Heart right ventricle (tissue), 16 donors: ENCODE measurements around the gene CUBN. TPM values are rescaled to one million over a fixed set of nuclear protein-coding genes. Genes with fewer than 3 reads are reported as not detected.
A peak's percentile ranks its signal among the peaks of the same experiment; 100 is the strongest.
"Not testable (repeated sequence)": the region's sequence is repeated elsewhere in the genome, so short reads cannot be mapped to it uniquely, and the experiment has no call there.

Source experiments
- ATAC-seq, 8 donors: fragments of 200-7000 bp; cut with Tn5 transposase; one replicate each; pipeline ENCODE4 v1.9.1; 2020; ENCODE audit warnings: mild to moderate bottlenecking in 8 of 8, moderate library complexity in 8 of 8, moderate number of reproducible peaks in 1 of 8
- DNase-seq, 2 donors: peaks; one replicate each; pipeline ENCODE4 v3.0.0-alpha.2; 2020
- H3K27ac ChIP-seq, 10 donors: fragments of 200-600 bp; sonication (generic) in 2 of 10; one replicate each; pipeline versions ENCODE4 v1.5.0 to v1.8.0; 2020 to 2022; ENCODE audit warnings: mild to moderate bottlenecking in 3 of 10
- H3K27me3 ChIP-seq, 7 donors: fragments of 200-600 bp; one replicate each; pipeline ENCODE4 v1.8.0; 2021 to 2022; ENCODE audit warnings: mild to moderate bottlenecking in 2 of 7
- H3K36me3 ChIP-seq, 9 donors: fragments of 200-600 bp; sonication (generic) in 1 of 9; one replicate each; pipeline versions ENCODE4 v1.5.0 to v1.8.0; 2020 to 2022; ENCODE audit warnings: mild to moderate bottlenecking in 2 of 9
- H3K4me1 ChIP-seq, 9 donors: fragments of 200-600 bp; sonication (generic) in 1 of 9; one replicate each; pipeline versions ENCODE4 v1.5.0 to v1.8.0; 2020 to 2022; ENCODE audit warnings: mild to moderate bottlenecking in 4 of 9
- H3K4me3 ChIP-seq, 10 donors: fragments of 200-600 bp; sonication (generic) in 2 of 10; one replicate each; pipeline versions ENCODE4 v1.5.0 to v1.8.0; 2020 to 2022; ENCODE audit warnings: mild to moderate bottlenecking in 7 of 10, moderate library complexity in 2 of 10
- H3K9me3 ChIP-seq, 11 donors: fragments of 200-600 bp in 10 of 11; sonication (generic) in 2 of 11; one replicate each; pipeline versions ENCODE4 v1.5.0 to v1.8.0; 2013 to 2022; ENCODE audit warnings: mild to moderate bottlenecking in 2 of 11, control low read depth in 1 of 11, moderate library complexity in 1 of 11
- WGBS, 2 donors: extraction: QIAGEN DNeasy Blood & Tissue Kit; methylation state at CpG; one replicate each; pipeline ENCODE4 v1.1.7; 2013; ENCODE audit warnings: inconsistent platforms in 1 of 2; 5-methylcytosine and 5-hydroxymethylcytosine counted together
- intact Hi-C, 10 donors: fragments of 100-400 bp; cut with DNase I; formaldehyde crosslinking; loops; one replicate each; pipeline versions ENCODE4 v1.11.1 to v1.14.2; 2022
- polyA plus RNA-seq, 2 donors: library from polyadenylated mRNA; stranded (reverse); fragments of 200-250 nt; gene quantifications; one replicate each; pipeline ENCODE4 v1.2.3, GENCODE V29; 2013
- total RNA-seq, 10 donors: library from RNA; stranded (reverse); fragmentation: NEBNext Ultra II Directional in 3 of 10; extraction: Animal tissue kit (Norgen Biotek cat#: 25700) in 3 of 10; gene quantifications; one replicate each; pipeline versions ENCODE4 v1.2.1 to v1.2.4, GENCODE V29; 2021 to 2023
- TF ChIP-seq, protein P1 (sequence below), 9 donors: fragments of 200-600 bp; sonication (generic) in 2 of 9; IDR thresholded peaks; one replicate each; pipeline versions ENCODE4 v1.5.0 to v1.8.0; 2021 to 2022; ENCODE audit warnings: antibody characterized with exemption in 9 of 9, mild to moderate bottlenecking in 5 of 9, moderate library complexity in 1 of 9
- donor health status: Arrhythmogenic right ventricular cardiomyopathy.
- donor health status: ischemic (EF 13 %, LVEDD 7.1; RV severe dilation, severe dysfunction).
- donor health status: healthy with polysubstance abuse.
- donor health status: DM: no; HTN: yes; CAD: no.
- donor health status: DM: no; HTN: no; CAD: no.
- donor health status: ischemic (EF 25% LVEDD 6.9; RV normal size, moderate dysfunction).
- donor health status: ischemic (EF 25% LVEDD 5.7; RV mildly dilated, moderate dysfunction).
- donor health status: healthy.
- donor health status: DM: yes; HTN: yes; CAD: no.
- donor health status: Ischemic cardiomyopathy.
- donor health status: ischemic (EF 35%, LVEDD 5.7; RV mildly dilated, moderate dysfunction).
- donor health status: nonischemic (EF 11% LVEDD 7.7; RV severe dilation, severe dysfunction).
- donor health status: DM: yes; HTN: yes; CAD: no.
- donor health status: PGD.
- donor health status: ischemic (EF 29% LVEDD 5.4; RV normal size, mild dysfunction).
- donor health status: nonischemic (EF 23%, LVEDD 6.1; RV moderate dilation, normal function).

The CUBN gene
- total and polyA plus RNA-seq, 12 donors: 0.13 to 1.2 (median 0.42) TPM

DNA sequence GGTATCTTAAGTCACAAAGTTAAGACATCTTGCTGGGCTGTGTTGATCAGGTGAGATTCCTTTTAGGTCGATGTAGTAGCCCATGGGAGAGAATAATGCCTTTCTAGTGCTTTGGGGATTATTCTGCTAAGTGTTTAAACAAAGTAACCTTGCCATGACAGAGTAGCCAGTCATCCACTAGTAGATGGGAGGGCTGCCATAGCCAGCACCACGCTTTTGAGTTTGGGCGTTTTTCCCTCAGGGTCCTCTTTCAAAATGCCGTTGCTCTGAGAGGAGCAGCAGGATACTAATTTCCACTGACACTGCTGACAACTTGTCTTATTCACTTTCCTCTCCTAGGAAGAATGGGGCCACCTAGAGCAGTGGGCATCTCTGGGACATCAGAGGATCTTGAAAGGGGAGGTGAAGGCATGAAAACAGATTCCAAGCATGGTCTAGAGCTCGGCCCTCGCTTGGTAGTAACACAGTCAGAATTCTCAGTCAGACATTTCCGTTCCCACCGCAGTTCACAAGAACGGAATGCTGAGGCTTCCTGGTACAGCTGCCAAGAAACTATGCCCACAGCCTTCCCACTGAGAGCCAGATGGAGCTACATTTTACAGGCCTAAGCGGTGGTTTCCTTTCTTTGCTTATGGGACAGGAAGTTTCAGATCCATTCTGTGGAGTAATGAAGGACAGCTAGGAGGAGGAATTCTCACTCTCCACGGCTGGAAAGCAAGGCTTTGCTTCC, 297.1 kb downstream of the CUBN start:
- ATAC-seq (peak; percentile 20 to 66 (median 52)), DNase-seq (peak in 1 of 2 donors; percentile 30)
- intact Hi-C loops: no loop called here
- peak overlapping the region in 8 of 10 donors; percentile 37 to 86 (median 72) for H3K27ac ChIP-seq
- no peaks in the 10 kb centered on the region for H3K27me3 ChIP-seq
- H3K36me3 ChIP-seq: no peaks in the 10 kb centered on the region
- no peak overlapping the region for H3K4me3 ChIP-seq
- TF ChIP-seq, protein P1, sequence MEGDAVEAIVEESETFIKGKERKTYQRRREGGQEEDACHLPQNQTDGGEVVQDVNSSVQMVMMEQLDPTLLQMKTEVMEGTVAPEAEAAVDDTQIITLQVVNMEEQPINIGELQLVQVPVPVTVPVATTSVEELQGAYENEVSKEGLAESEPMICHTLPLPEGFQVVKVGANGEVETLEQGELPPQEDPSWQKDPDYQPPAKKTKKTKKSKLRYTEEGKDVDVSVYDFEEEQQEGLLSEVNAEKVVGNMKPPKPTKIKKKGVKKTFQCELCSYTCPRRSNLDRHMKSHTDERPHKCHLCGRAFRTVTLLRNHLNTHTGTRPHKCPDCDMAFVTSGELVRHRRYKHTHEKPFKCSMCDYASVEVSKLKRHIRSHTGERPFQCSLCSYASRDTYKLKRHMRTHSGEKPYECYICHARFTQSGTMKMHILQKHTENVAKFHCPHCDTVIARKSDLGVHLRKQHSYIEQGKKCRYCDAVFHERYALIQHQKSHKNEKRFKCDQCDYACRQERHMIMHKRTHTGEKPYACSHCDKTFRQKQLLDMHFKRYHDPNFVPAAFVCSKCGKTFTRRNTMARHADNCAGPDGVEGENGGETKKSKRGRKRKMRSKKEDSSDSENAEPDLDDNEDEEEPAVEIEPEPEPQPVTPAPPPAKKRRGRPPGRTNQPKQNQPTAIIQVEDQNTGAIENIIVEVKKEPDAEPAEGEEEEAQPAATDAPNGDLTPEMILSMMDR (IDR thresholded peaks at IDR 0.05): peak in 2 of 9 donors; percentile 8 to 14
- 47 to 52% methylated on average over 11 of the region's 11 CpGs for WGBS, 2 donors
- H3K4me1 ChIP-seq: peaks cover 0 to 40% (median 22%) of the 10 kb centered on the region in 9 donors
- no peaks in the 10 kb centered on the region for H3K9me3 ChIP-seq

DNA sequence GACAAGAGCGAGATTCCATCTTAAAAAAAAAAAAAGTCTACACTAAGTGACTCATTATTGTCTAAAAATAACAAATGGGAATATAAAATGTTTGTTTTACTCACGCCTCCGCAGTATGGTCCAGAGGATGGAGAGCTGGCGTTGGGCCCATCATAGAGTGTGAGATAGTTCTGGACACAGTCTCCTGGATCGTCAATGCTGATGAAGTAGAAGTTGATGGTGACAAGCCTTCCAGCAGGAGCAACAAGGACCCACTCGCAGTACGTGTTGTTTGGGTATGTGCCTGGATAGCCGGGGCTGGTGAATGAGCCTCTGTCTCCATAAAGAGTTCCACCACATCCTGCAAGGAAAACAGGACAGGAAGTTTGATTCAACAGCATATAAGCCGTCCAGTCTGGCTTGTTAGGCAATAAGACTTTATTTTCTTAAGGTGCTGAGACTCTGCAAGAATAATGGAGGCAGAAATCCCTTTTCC, 300.9 kb downstream of the CUBN start:
- peak overlapping the region in 2 of 10 donors; percentile 14 to 17 for H3K4me3 ChIP-seq
- no peaks in the 10 kb centered on the region for H3K9me3 ChIP-seq
- H3K27ac ChIP-seq: peak overlapping the region; percentile 12 to 75 (median 40)
- peaks cover 0 to 42% (median 22%) of the 10 kb centered on the region in 9 donors for H3K4me1 ChIP-seq
- DNase-seq (peak in 1 of 2 donors; percentile 67), ATAC-seq (peak; percentile 42 to 82 (median 74))
- no peaks in the 10 kb centered on the region for H3K27me3 ChIP-seq
- 29 to 43% methylated on average over 9 of the region's 9 CpGs for WGBS, 2 donors
- intact Hi-C loops: loop anchor here in 4 of 10 donors (5.0 kb wide), 2 partner anchors 429 to 604 kb away; no protein-coding TSS in a partner anchor
- TF ChIP-seq, protein P1 (IDR thresholded peaks at IDR 0.05): no peak
- H3K36me3 ChIP-seq: no peaks in the 10 kb centered on the region

DNA sequence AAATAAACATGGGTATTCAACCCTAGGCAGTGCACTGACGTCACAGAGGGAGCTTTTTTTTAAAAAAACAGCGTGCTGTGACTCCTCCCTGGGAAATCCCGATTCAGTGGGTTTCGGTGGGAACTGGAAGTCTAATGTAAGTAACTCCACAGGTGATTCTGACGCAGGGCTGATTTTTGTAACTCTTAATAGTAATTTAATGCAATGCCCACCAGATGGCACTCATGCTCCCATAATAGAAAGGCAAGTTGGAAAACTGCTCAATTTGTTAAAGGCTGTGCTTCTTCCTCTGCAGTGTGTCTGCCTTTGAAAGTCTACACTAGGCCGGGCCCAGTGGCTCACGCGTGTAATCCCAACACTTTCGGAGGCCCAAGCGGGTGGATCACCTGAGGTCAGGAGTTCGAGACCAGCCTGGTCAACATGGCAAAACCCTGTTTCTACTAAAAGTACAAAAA, 301.5 kb downstream of the CUBN start:
- ATAC-seq (peak; percentile 72 to 90 (median 84)), DNase-seq (peak; percentile 23 to 75)
- Histone ChIP-seq H3K4me3 (peak overlapping the region in 3 of 10 donors; percentile 5 to 17 (median 14)), H3K27me3 (no peaks in the 10 kb centered on the region), H3K9me3 (peaks cover 0 to 3% (median 0%) of the 10 kb centered on the region in 11 donors), H3K36me3 (no peaks in the 10 kb centered on the region), H3K4me1 (peaks cover 0 to 41% (median 22%) of the 10 kb centered on the region in 9 donors), H3K27ac (peak overlapping the region in 9 of 10 donors; percentile 19 to 75 (median 40))
- 11 to 14% methylated on average over 11 of the region's 11 CpGs for WGBS, 2 donors
- TF ChIP-seq, protein P1 (IDR thresholded peaks at IDR 0.05): peak; percentile 51 to 76 (median 70)
- intact Hi-C loops: loop anchor here in 4 of 10 donors (5.0 kb wide), 2 partner anchors 429 to 604 kb away; no protein-coding TSS in a partner anchor

DNA sequence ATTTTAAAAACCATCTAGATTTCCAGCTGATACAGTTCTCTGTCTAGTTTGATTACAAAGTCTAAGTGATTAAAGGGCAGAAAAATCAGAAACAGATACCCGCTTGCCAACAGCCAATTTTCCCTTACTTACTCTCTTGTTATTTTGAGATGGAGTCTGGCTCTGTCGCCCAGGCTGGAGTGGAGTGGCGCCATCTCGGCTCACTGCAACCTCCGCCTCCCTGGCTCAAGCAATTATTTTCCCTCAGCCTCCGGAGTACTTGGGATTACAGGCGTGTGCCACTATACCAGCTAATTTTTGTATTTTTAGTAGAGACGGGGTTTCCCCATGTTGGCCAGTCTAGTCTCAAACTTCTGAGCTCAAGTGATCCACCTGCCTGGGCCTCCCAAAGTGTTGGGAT, 302.1 kb downstream of the CUBN start:
- H3K4me3 ChIP-seq: peak overlapping the region in 2 of 10 donors; percentile 5 to 17
- H3K4me1 ChIP-seq: peaks cover 0 to 35% (median 16%) of the 10 kb centered on the region in 9 donors
- not testable (repeated sequence) for H3K27me3 ChIP-seq, DNase-seq, H3K9me3 ChIP-seq, H3K36me3 ChIP-seq
- whole genome bisulfite sequencing, 2 donors: 53 to 59% methylated on average over 8 of the region's 8 CpGs
- intact Hi-C loops: loop anchor here in 4 of 10 donors (5.0 kb wide), 2 partner anchors 430 to 605 kb away; no protein-coding TSS in a partner anchor
- peak overlapping the region in 1 of 10 donors; percentile 67 for H3K27ac ChIP-seq
- ATAC-seq: peak in 2 of 8 donors; percentile 31 to 35
